Ishikawa (cell line): ENCODE measurements around the gene ADGRG1.

ENCODE experiments used
- CEBPB ChIP-seq: IDR thresholded peaks from 2 replicates; pipeline ENCODE4 v1.6.1; 2012
- NFIC ChIP-seq: IDR thresholded peaks from 2 replicates; pipeline ENCODE4 v1.6.1; 2012
- RAD21 ChIP-seq: IDR thresholded peaks from 2 replicates; pipeline ENCODE4 v1.6.1; 2012; ENCODE audit warnings: low read depth
- TAF1 ChIP-seq: IDR thresholded peaks from 2 replicates; pipeline ENCODE4 v1.6.1; 2012; ENCODE audit warnings: low read depth, mild to moderate bottlenecking
- TF ChIP-seq, protein P1 (sequence below): IDR thresholded peaks from 2 replicates; pipeline ENCODE4 v1.6.1; 2012; ENCODE audit warnings: low read depth, mild to moderate bottlenecking

DNA sequence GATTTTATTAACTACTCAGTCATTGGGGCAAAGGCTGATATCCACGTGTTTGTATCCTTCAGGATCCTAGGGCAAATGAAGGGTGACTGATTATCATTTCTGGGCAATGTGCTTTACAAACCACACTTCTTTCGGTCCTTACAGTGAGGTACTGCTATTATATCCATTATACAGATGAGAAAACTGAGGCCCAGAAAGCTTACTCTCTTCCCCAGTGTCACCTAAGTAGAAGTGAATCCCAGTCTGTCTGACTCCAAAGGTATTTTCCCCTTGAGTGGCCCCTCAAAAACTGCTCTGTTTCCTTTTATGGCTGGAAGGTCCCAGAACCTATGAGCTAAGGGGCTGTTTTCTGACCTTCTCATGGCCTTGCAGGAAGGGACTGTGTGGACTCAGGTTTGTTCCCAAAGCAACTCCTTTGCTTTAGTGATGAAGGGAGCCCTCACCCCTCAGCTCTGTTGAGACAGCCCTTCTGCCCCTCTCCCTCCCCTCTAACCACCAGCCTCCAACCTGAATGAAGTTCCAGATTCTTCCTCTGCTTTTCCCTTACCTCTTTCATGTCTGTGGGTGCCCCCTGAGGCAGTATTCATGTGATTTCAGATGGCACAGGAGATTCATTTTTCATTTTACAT is 27.4 kb upstream of the ADGRG1 start:
- TF ChIP-seq NFIC (no peak), TAF1 (no peak), CEBPB (no peak), RAD21 (no peak)
- TF ChIP-seq, protein P1, sequence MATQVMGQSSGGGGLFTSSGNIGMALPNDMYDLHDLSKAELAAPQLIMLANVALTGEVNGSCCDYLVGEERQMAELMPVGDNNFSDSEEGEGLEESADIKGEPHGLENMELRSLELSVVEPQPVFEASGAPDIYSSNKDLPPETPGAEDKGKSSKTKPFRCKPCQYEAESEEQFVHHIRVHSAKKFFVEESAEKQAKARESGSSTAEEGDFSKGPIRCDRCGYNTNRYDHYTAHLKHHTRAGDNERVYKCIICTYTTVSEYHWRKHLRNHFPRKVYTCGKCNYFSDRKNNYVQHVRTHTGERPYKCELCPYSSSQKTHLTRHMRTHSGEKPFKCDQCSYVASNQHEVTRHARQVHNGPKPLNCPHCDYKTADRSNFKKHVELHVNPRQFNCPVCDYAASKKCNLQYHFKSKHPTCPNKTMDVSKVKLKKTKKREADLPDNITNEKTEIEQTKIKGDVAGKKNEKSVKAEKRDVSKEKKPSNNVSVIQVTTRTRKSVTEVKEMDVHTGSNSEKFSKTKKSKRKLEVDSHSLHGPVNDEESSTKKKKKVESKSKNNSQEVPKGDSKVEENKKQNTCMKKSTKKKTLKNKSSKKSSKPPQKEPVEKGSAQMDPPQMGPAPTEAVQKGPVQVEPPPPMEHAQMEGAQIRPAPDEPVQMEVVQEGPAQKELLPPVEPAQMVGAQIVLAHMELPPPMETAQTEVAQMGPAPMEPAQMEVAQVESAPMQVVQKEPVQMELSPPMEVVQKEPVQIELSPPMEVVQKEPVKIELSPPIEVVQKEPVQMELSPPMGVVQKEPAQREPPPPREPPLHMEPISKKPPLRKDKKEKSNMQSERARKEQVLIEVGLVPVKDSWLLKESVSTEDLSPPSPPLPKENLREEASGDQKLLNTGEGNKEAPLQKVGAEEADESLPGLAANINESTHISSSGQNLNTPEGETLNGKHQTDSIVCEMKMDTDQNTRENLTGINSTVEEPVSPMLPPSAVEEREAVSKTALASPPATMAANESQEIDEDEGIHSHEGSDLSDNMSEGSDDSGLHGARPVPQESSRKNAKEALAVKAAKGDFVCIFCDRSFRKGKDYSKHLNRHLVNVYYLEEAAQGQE, result no peak
